ENCODE results near the gene ZNF865. TPM values are rescaled to one million over a fixed set of nuclear protein-coding genes. Genes with fewer than 3 reads are reported as not detected.

Gene ZNF865
- total and polyA plus RNA-seq, 2 donors (not counting 3 experiments of a cell fraction or from before 2014, with no cell fraction given), result 4.0 to 10.1 TPM

GRCh38 chr19:55626350-55626749, 20.9 kb downstream of the ZNF865 start:
- TF ChIP-seq POLR2A (IDR thresholded peaks at IDR 0.05; ENCODE audit: low read depth, low read length), result no peak
- no peak for TF ChIP-seq CTCF (IDR thresholded peaks at IDR 0.05; ENCODE audit: extremely low read depth in 1 of 2, insufficient read depth in 1 of 2, low read depth in 1 of 2, low read length in 2 of 2)
- TF ChIP-seq JUN (IDR thresholded peaks at IDR 0.05; ENCODE audit: borderline replicate concordance, insufficient read depth, insufficient read length, low read depth), result no peak
- TF ChIP-seq MYC (IDR thresholded peaks at IDR 0.05; ENCODE audit: low read depth, low read length), result no peak
- no peak for TF ChIP-seq MAX (IDR thresholded peaks at IDR 0.05; ENCODE audit: insufficient read depth, insufficient read length)
- no peak for TF ChIP-seq POLR2AphosphoS5 (IDR thresholded peaks at IDR 0.05; ENCODE audit: insufficient read depth, low read depth, low read length)
- TF ChIP-seq EZH2 (IDR thresholded peaks at IDR 0.05; ENCODE audit: borderline replicate concordance, low read depth, low read length, severe bottlenecking), result no peak
- no peak for TF ChIP-seq FOS (IDR thresholded peaks at IDR 0.05; ENCODE audit: borderline replicate concordance, insufficient read depth, low read length)
- TF ChIP-seq GATA2 (IDR thresholded peaks at IDR 0.05; ENCODE audit: insufficient read depth, insufficient read length, low read depth, low read length), result no peak
- no peaks in the 10 kb centered on the region for H3K79me2 ChIP-seq (ENCODE audit: control insufficient read depth, insufficient read depth, low read length)
- H3K36me3 ChIP-seq (ENCODE audit: control insufficient read depth in 2 of 2, extremely low read depth in 1 of 2, insufficient read depth in 2 of 2, low read length in 2 of 2), result peaks cover 0 to 1% of the 10 kb centered on the region in 2 experiments
- no peak overlapping the region for H3K4me3 ChIP-seq (replicated peaks in 1 of 3; ENCODE audit: insufficient read depth in 1 of 3, low read depth in 1 of 3, low read length in 3 of 3)
- no TSS peak for BruUV-seq (replicated peaks)
- no peak overlapping the region for H3K27ac ChIP-seq (ENCODE audit: insufficient read depth, low read depth, low read length)
- H2AFZ ChIP-seq (ENCODE audit: low read depth, low read length), result no peak overlapping the region
- CTCF ChIA-PET, result interaction anchor here (1.2 to 2.9 kb wide), 5 partner anchors 20 to 159 kb away, joined by 3 to 15 read pairs (median 5); partner anchors contain the start of gene CCDC106
- H3K9me1 ChIP-seq (replicated peaks; ENCODE audit: control insufficient read depth, extremely low read depth, insufficient read depth, low read length), result no peaks in the 10 kb centered on the region
- H3K4me2 ChIP-seq (ENCODE audit: insufficient read depth, low read length), result no peak overlapping the region
- FAIRE-seq (no peak), DNase-seq (ENCODE audit: low read depth, low spot score) (no peak)
- intact Hi-C loops (cut with micrococcal nuclease) (no loop called here), dilution Hi-C loops (cut with MboI; ENCODE audit: extremely low pct_ligation_motif_present, low sequenced_read_pairs) (no loop called here)
- H3K27me3 ChIP-seq (ENCODE audit: control insufficient read depth in 2 of 2, insufficient read depth in 2 of 2, low read length in 2 of 2), result no peaks in the 10 kb centered on the region
- no peaks in the 10 kb centered on the region for H3K9me3 ChIP-seq (replicated peaks; ENCODE audit: control insufficient read depth, insufficient read depth, low read length)
- peaks cover 6% of the 10 kb centered on the region for H3K4me1 ChIP-seq (ENCODE audit: control insufficient read depth, extremely low read depth, insufficient read depth, low read length)
- POLR2A ChIA-PET, result interaction anchor here (0.9 to 1.4 kb wide), 2 partner anchors 16 to 22 kb away, joined by 3 read pairs; no protein-coding TSS in a partner anchor
- no peaks in the 10 kb centered on the region for H4K20me1 ChIP-seq (replicated peaks; ENCODE audit: control insufficient read depth, extremely low read depth, insufficient read depth, low read length)
- H3K9ac ChIP-seq (replicated peaks; ENCODE audit: extremely low read depth, insufficient read depth, low read length), result no peak overlapping the region
